ENCODE measurements around the gene BUB3. TPM values are rescaled to one million over a fixed set of nuclear protein-coding genes. Genes with fewer than 3 reads are reported as not detected.
A peak's percentile ranks its signal among the peaks of the same experiment; 100 is the strongest.

The BUB3 gene
- total RNA-seq, 1 donor from 2014 or later, result 93.2 TPM

- Mint-ChIP-seq H3K4me3 (ENCODE audit: low read depth) (peak overlapping the region; percentile 100), H3K4me1 (ENCODE audit: low read depth) (peaks cover 19% of the 10 kb centered on the region), H3K9me3 (ENCODE audit: low read depth) (no peaks in the 10 kb centered on the region), H3K27ac (peak overlapping the region; percentile 98), H3K36me3 (ENCODE audit: insufficient read depth) (peaks cover 13% of the 10 kb centered on the region), H3K27me3 (peaks cover 39% of the 10 kb centered on the region)
- DNase-seq (ENCODE audit: low spot score, unreplicated experiment), result peak; percentile 41
- no peak for TF ChIP-seq CTCF (IDR thresholded peaks at IDR 0.05; ENCODE audit: unreplicated experiment)
Measured at GRCh38 chr10:123154711-123155505, 706 bp downstream of the BUB3 start.

- no peak for TF ChIP-seq CTCF (IDR thresholded peaks at IDR 0.05; ENCODE audit: unreplicated experiment)
- no peak overlapping the region for H3K4me3 Mint-ChIP-seq (ENCODE audit: low read depth)
- H3K27ac Mint-ChIP-seq, result no peak overlapping the region
- DNase-seq (ENCODE audit: low spot score, unreplicated experiment), result no peak
- no peaks in the 10 kb centered on the region for H3K9me3 Mint-ChIP-seq (ENCODE audit: low read depth)
- peaks cover 16% of the 10 kb centered on the region for H3K36me3 Mint-ChIP-seq (ENCODE audit: insufficient read depth)
- H3K27me3 Mint-ChIP-seq, result peaks cover 28% of the 10 kb centered on the region
- peaks cover 15% of the 10 kb centered on the region for H3K4me1 Mint-ChIP-seq (ENCODE audit: low read depth)
Measured at GRCh38 chr10:123156078-123156477, 1.9 kb downstream of the BUB3 start.

- DNase-seq (ENCODE audit: low spot score, unreplicated experiment), result no peak
- H3K27me3 Mint-ChIP-seq, result peaks cover 16% of the 10 kb centered on the region
- no peak for TF ChIP-seq CTCF (IDR thresholded peaks at IDR 0.05; ENCODE audit: unreplicated experiment)
- H3K27ac Mint-ChIP-seq, result no peak overlapping the region
- H3K4me1 Mint-ChIP-seq (ENCODE audit: low read depth), result peaks cover 13% of the 10 kb centered on the region
- peaks cover 23% of the 10 kb centered on the region for H3K36me3 Mint-ChIP-seq (ENCODE audit: insufficient read depth)
- no peaks in the 10 kb centered on the region for H3K9me3 Mint-ChIP-seq (ENCODE audit: low read depth)
- no peak overlapping the region for H3K4me3 Mint-ChIP-seq (ENCODE audit: low read depth)
Measured at GRCh38 chr10:123157210-123157609, 3.0 kb downstream of the BUB3 start.

GRCh38 chr10:123158682-123159081, 4.5 kb downstream of the BUB3 start:
- TF ChIP-seq CTCF (IDR thresholded peaks at IDR 0.05; ENCODE audit: unreplicated experiment), result no peak
- peaks cover 23% of the 10 kb centered on the region for H3K36me3 Mint-ChIP-seq (ENCODE audit: insufficient read depth)
- peaks cover 1% of the 10 kb centered on the region for H3K27me3 Mint-ChIP-seq
- no peaks in the 10 kb centered on the region for H3K9me3 Mint-ChIP-seq (ENCODE audit: low read depth)
- H3K4me3 Mint-ChIP-seq (ENCODE audit: low read depth), result no peak overlapping the region
- DNase-seq (ENCODE audit: low spot score, unreplicated experiment), result no peak
- H3K27ac Mint-ChIP-seq, result no peak overlapping the region
- H3K4me1 Mint-ChIP-seq (ENCODE audit: low read depth), result peaks cover 13% of the 10 kb centered on the region

GRCh38 chr10:123160311-123160980, 6.2 kb downstream of the BUB3 start:
- Mint-ChIP-seq H3K27ac (no peak overlapping the region), H3K4me1 (ENCODE audit: low read depth) (peaks cover 7% of the 10 kb centered on the region), H3K27me3 (no peaks in the 10 kb centered on the region), H3K36me3 (ENCODE audit: insufficient read depth) (peaks cover 23% of the 10 kb centered on the region), H3K4me3 (ENCODE audit: low read depth) (no peak overlapping the region), H3K9me3 (ENCODE audit: low read depth) (no peaks in the 10 kb centered on the region)
- no peak for TF ChIP-seq CTCF (IDR thresholded peaks at IDR 0.05; ENCODE audit: unreplicated experiment)
- DNase-seq (ENCODE audit: low spot score, unreplicated experiment), result no peak

All from progenitor cell of endocrine pancreas (in vitro differentiated cells).